Hepatocyte (in vitro differentiated cells): Measurements from ENCODE around the gene RXFP4. TPM values are rescaled to one million over a fixed set of nuclear protein-coding genes. Genes with fewer than 3 reads are reported as not detected.
A peak's percentile ranks its signal among the peaks of the same experiment; 100 is the strongest.
"Not testable (repeated sequence)": the region's sequence is repeated elsewhere in the genome, so short reads cannot be mapped to it uniquely, and the experiment has no call there.

Experiments used
- DNase-seq: peaks from one replicate; pipeline ENCODE4 v3.0.0-alpha.2; 2016; ENCODE audit warnings: low spot score
- H2AFZ ChIP-seq: fragments of 200-600 bp; sonication (generic); 2 replicates; pipeline ENCODE4 v1.6.0; 2016; ENCODE audit warnings: antibody characterized with exemption, mild to moderate bottlenecking
- H3K27ac ChIP-seq: fragments of 200-600 bp; sonication (generic); 2 replicates; pipeline ENCODE4 v1.5.1; 2016; ENCODE audit warnings: mild to moderate bottlenecking
- H3K27me3 ChIP-seq: fragments of 200-600 bp; sonication (generic); 2 replicates; pipeline ENCODE4 v1.6.1; 2016
- H3K36me3 ChIP-seq: fragments of 200-600 bp; sonication (generic); replicated peaks from 2 replicates; pipeline ENCODE4 v1.5.1; 2016; ENCODE audit warnings: low read depth; ENCODE audit not compliant: insufficient read depth
- H3K4me1 ChIP-seq: fragments of 200-600 bp; sonication (generic); 2 replicates; pipeline ENCODE4 v1.5.1; 2016; ENCODE audit warnings: mild to moderate bottlenecking, moderate library complexity; ENCODE audit not compliant: insufficient read depth
- H3K4me2 ChIP-seq: fragments of 200-600 bp; sonication (generic); 2 replicates; pipeline ENCODE4 v1.6.0; 2016
- H3K4me3 ChIP-seq: fragments of 200-600 bp; sonication (generic); 2 replicates; pipeline ENCODE4 v1.5.1; 2016; ENCODE audit warnings: mild to moderate bottlenecking
- H3K79me2 ChIP-seq: fragments of 200-600 bp; sonication (generic); 2 replicates; pipeline ENCODE4 v1.6.0; 2017; ENCODE audit warnings: mild to moderate bottlenecking
- H3K9me2 ChIP-seq: fragments of 200-600 bp; sonication (generic); replicated peaks from 2 replicates; pipeline ENCODE4 v1.6.0; 2017; ENCODE audit warnings: mild to moderate bottlenecking; ENCODE audit not compliant: insufficient read depth
- H3K9me3 ChIP-seq: fragments of 200-600 bp; sonication (generic); 2 replicates; pipeline ENCODE4 v1.5.1; 2016; ENCODE audit warnings: low read depth, mild to moderate bottlenecking
- H4K20me1 ChIP-seq: fragments of 200-600 bp; sonication (generic); 2 replicates; pipeline ENCODE4 v1.6.0; 2016; ENCODE audit warnings: mild to moderate bottlenecking; ENCODE audit not compliant: insufficient read depth, poor library complexity, severe bottlenecking
- EZH2 ChIP-seq: fragments of 200-600 bp; sonication (generic); IDR thresholded peaks from 2 replicates; pipeline ENCODE4 v1.6.1; 2016; ENCODE audit warnings: antibody characterized with exemption, mild to moderate bottlenecking, borderline replicate concordance
- EZH2phosphoT487 ChIP-seq: fragments of 200-600 bp; sonication (generic); IDR thresholded peaks from one replicate; pipeline ENCODE4 v1.6.1; 2018; ENCODE audit warnings: antibody characterized with exemption, mild to moderate bottlenecking, low read depth, moderate library complexity; ENCODE audit not compliant: unreplicated experiment, severe bottlenecking
- WGBS: methylation state at CpG from one replicate; pipeline ENCODE4 v1.1.6; 2016; ENCODE audit warnings: low lambda C conversion rate; ENCODE audit errors: missing lambda C conversion rate; 5-methylcytosine and 5-hydroxymethylcytosine counted together
- polyA plus RNA-seq: library from polyadenylated mRNA; unstranded; fragments of >200 nt; fragmentation: Nextera tagmentation; extraction: Ambion mirVana; gene quantifications from 2 replicates; pipeline ENCODE4 v1.2.1, GENCODE V29; 2016
- total RNA-seq: library from RNA; depleted of rRNA; stranded (reverse); fragments of >200 nt; gene quantifications from 2 replicates; pipeline ENCODE4 v1.2.3, GENCODE V29; 2014
- TF ChIP-seq, protein P1 (sequence below): fragments of 200-600 bp; sonication (generic); IDR thresholded peaks from 2 replicates; pipeline ENCODE4 v1.5.1; 2016; ENCODE audit warnings: antibody characterized with exemption, mild to moderate bottlenecking; ENCODE audit not compliant: poor library complexity

RXFP4 gene, protein sequence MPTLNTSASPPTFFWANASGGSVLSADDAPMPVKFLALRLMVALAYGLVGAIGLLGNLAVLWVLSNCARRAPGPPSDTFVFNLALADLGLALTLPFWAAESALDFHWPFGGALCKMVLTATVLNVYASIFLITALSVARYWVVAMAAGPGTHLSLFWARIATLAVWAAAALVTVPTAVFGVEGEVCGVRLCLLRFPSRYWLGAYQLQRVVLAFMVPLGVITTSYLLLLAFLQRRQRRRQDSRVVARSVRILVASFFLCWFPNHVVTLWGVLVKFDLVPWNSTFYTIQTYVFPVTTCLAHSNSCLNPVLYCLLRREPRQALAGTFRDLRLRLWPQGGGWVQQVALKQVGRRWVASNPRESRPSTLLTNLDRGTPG
- total RNA-seq (0.83 TPM in 1 of 2 replicates, not detected in the other), polyA plus RNA-seq (not detected in 2 replicates)

DNA sequence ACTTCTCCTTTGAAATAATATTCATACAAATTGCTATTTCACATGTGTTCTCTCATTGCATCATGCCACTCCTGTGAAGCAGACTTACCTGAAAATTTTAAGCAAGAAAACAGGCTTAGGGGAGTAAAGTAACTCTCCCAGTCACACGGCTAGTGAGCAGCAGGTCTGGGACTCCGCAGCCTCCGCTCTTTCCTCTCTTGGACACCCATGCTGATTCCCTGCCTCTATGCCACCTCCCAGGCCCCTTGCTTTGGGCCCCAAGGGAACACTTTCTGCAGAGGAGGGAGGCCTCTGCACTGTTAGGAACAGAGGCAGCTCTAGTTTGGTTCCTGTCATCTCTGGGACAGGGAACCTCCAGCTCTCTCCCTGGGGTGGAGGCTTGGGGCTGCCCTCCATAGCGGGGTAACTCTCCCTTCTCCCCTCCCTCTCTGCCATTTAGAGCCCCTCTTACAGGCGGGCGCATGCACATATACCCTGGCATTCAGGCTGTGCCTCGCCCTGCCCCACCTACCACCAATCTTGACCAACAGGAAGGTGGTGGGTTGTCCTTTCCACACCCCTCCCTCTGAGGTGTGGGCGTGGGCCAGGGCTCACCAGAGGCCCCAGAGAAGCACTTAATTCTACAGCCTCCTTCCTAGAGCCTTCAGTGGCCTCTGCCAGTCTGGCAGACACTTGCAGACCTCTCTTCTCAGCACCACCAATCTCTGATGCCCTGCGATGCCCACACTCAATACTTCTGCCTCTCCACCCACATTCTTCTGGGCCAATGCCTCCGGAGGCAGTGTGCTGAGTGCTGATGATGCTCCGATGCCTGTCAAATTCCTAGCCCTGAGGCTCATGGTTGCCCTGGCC, at the start of gene RXFP4:
Gene RXFP4 (plus strand): TSS at position 646 of the 852 bp plus-strand sequence. CDS start 72 bp downstream, at position 718.
- Histone ChIP-seq H3K9me2 (no peaks in the 10 kb centered on the region), H2AFZ (no peak within 1 kb of the TSS), H3K79me2 (no peaks in the 10 kb centered on the region), H3K9me3 (no peaks in the 10 kb centered on the region), H4K20me1 (no peaks in the 10 kb centered on the region), H3K4me3 (no peak within 1 kb of the TSS), H3K27me3 (no peaks in the 10 kb centered on the region), H3K4me2 (no peak within 1 kb of the TSS), H3K4me1 (peaks cover 24% of the 10 kb centered on the region), H3K36me3 (no peaks in the 10 kb centered on the region), H3K27ac (peak within 1 kb of the TSS; percentile 28)
- TF ChIP-seq, protein P1, sequence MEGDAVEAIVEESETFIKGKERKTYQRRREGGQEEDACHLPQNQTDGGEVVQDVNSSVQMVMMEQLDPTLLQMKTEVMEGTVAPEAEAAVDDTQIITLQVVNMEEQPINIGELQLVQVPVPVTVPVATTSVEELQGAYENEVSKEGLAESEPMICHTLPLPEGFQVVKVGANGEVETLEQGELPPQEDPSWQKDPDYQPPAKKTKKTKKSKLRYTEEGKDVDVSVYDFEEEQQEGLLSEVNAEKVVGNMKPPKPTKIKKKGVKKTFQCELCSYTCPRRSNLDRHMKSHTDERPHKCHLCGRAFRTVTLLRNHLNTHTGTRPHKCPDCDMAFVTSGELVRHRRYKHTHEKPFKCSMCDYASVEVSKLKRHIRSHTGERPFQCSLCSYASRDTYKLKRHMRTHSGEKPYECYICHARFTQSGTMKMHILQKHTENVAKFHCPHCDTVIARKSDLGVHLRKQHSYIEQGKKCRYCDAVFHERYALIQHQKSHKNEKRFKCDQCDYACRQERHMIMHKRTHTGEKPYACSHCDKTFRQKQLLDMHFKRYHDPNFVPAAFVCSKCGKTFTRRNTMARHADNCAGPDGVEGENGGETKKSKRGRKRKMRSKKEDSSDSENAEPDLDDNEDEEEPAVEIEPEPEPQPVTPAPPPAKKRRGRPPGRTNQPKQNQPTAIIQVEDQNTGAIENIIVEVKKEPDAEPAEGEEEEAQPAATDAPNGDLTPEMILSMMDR = no peak
- TF ChIP-seq EZH2 (no peak), EZH2phosphoT487 (no peak)
- no peak for DNase-seq
- WGBS = 74% methylated on average over 11 of the region's 11 CpGs

DNA sequence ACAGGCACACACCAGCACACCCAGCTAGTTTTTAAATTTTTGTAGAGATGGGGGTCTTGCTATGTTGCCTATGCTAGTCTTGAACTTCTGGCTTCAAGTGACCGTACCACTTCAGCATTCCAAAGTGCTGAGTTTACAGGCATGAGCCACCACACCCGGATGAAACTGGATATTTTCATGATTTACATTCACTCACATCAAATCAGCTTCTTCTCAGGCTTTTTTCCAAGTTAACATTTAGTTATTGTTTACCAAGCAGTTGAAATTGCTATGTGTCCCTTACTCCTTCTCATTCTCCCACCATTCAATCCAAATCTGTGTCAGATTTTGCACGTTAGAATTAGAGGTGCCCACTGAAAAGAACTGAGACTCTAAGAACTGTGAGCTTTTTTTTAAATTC, 48.6 kb upstream of the RXFP4 start:
- Histone ChIP-seq H3K27me3 (no peaks in the 10 kb centered on the region), H3K9me3 (no peaks in the 10 kb centered on the region), H3K9me2 (no peaks in the 10 kb centered on the region), H3K27ac (peak overlapping the region; percentile 87), H3K4me2 (no peak overlapping the region), H3K4me1 (peaks cover 11% of the 10 kb centered on the region), H3K4me3 (no peak overlapping the region), H2AFZ (no peak overlapping the region), H3K36me3 (no peaks in the 10 kb centered on the region), H4K20me1 (no peaks in the 10 kb centered on the region), H3K79me2 (no peaks in the 10 kb centered on the region)
- TF ChIP-seq EZH2phosphoT487 (no peak), EZH2 (no peak)
- TF ChIP-seq, protein P1 = no peak
- 46% methylated on average over 3 of the region's 3 CpGs for WGBS
- peak; percentile 23 for DNase-seq

DNA sequence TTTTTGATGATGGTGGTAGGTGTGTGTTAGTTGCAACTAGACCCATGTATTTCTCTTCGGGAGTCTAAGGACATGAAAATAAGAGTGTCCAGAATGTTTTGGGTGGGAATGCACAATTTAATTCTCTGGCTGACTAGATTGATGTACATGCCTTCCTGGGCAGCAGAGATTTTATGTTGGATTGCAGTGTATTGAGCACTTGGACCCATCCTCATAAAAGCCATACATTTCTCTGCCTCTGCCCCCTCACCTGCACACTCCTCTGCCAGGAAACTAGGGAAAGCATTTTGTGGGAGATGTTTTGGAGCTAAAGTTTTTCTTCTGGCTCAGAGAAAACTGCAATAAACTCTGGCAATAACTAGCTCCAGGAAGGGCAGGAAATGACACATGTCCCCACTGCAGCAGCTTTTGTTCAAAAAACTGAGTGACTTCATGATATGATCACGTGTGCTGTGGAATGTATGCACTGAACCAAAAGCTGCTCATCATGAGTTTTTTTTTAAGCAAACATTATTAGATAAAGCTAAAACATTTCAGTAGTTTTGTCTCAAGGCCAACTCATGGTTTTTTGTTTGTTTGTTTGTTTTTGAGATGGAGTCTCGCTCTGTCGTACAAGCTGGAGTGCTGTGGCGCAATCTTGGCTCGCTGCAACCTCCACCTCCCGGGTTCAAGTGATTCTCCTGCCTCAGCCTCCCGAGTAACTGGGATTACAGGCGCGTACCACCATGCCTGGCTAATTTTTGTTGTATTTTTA, 47.9 kb upstream of the RXFP4 start:
- DNase-seq = peak; percentile 52
- Histone ChIP-seq H3K9me2 (no peaks in the 10 kb centered on the region), H3K27ac (peak overlapping the region; percentile 87), H3K9me3 (no peaks in the 10 kb centered on the region), H3K4me2 (no peak overlapping the region), H3K36me3 (no peaks in the 10 kb centered on the region), H3K4me3 (no peak overlapping the region), H3K4me1 (peaks cover 11% of the 10 kb centered on the region), H4K20me1 (no peaks in the 10 kb centered on the region), H2AFZ (no peak overlapping the region), H3K79me2 (no peaks in the 10 kb centered on the region), H3K27me3 (no peaks in the 10 kb centered on the region)
- TF ChIP-seq EZH2phosphoT487 (no peak), EZH2 (no peak)
- TF ChIP-seq, protein P1 = no peak
- WGBS = 81% methylated on average over 10 of the region's 10 CpGs

DNA sequence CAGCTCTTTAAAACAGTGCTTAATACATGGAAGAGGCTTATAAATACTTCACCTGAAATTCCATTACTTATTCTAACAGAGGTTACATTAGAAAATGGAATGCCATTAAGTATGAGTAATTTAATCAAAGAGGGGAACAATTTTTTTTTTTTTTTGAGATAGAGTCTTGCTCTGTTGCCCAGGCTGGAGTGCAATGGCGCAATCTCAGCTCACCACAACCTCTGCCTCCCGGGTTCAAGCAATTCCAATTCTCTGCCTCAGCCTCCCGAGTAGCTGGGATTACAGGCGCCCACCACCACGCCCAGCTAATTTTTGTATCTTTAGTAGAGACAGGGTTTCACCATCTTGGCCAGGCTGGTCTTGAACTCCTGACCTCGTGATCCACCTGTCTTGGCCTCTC, 45.8 kb upstream of the RXFP4 start:
- not testable (repeated sequence) for DNase-seq, H3K79me2 ChIP-seq, H3K4me2 ChIP-seq, H2AFZ ChIP-seq, H3K27me3 ChIP-seq, H3K9me3 ChIP-seq, H3K4me3 ChIP-seq, H3K9me2 ChIP-seq, H3K36me3 ChIP-seq, H4K20me1 ChIP-seq, H3K27ac ChIP-seq
- WGBS = 98% methylated on average over 6 of the region's 6 CpGs
- peaks cover 11% of the 10 kb centered on the region for H3K4me1 ChIP-seq

DNA sequence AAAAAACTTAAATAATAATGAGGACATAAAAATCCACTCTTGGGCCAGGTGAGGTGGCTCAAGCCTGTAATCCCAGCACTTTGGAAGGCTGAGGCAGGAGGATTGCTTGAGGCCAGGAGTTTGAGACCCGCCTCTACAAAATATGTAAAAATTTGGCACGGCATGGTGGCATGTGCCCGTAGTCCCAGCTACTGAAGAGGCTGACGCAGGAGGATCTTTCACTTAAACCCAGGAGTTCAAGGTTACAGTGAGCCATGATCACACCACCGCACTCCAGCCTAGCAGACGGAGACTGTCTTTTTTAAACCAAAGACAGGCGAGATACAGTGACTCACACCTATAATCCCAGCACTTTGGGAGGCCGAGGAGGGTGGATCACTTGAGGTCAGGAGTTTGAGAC, 45.0 kb upstream of the RXFP4 start:
- not testable (repeated sequence) for H3K27ac ChIP-seq, H4K20me1 ChIP-seq, H3K4me3 ChIP-seq, H3K27me3 ChIP-seq, H3K36me3 ChIP-seq, DNase-seq, H3K9me3 ChIP-seq, H3K9me2 ChIP-seq, H3K4me2 ChIP-seq, H2AFZ ChIP-seq, H3K79me2 ChIP-seq
- peaks cover 11% of the 10 kb centered on the region for H3K4me1 ChIP-seq
- 95% methylated on average over 8 of the region's 8 CpGs for WGBS
